GM19239 (cell line): ENCODE measurements around the gene STARD4.

Experiments used
- DNase-seq: peaks from one replicate; pipeline ENCODE4 v3.0.0; 2011; ENCODE audit warnings: low spot score; ENCODE audit not compliant: insufficient read length
- FAIRE-seq: peaks from 2 replicates; lab custom pipeline; 2011; peaks lifted over from hg19 to GRCh38; lab: Jason Lieb, UNC

The STARD4 gene

DNA sequence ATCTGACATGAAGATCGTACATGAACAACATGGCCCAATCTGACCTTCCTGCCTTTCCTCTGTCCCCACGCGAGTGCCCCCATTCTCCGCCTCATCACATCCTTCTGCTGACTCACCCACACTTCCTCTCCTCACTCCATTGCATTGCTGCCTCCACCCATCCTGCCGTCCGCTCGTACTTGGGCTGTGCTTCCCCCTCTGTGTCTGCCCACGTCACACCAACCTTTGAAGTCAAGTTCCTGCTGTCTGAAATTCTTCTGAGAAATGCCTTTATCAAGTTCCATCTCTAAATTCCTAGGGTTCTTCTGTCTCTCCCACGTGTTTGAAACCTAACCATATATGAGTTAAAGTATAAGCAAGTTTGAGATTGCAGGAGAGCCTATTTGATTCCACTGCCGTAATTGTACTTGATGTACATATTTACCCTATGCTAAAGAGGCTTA is 18.0 kb upstream of the STARD4 start:
- peak; percentile 16 for DNase-seq
- FAIRE-seq = peak; percentile 94

DNA sequence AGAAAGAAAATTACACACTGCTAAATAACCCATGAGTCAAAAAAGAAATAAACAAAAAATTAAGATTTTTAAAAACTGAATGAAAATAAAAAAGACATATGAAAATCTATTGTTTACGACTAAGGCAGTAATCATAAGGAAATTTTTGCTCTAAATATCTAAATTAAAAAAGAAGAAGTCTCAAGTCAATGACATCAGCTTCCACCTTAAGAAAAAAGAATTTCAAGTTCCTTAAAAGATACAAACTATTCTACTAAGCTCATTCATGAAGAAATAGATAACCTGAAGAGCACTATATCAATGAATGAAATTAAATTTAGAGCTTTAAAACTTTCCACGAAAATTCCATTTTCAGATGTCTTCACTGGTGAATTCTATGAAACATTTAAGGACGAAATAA is 15.7 kb upstream of the STARD4 start:
- DNase-seq = no peak
- FAIRE-seq = no peak

DNA sequence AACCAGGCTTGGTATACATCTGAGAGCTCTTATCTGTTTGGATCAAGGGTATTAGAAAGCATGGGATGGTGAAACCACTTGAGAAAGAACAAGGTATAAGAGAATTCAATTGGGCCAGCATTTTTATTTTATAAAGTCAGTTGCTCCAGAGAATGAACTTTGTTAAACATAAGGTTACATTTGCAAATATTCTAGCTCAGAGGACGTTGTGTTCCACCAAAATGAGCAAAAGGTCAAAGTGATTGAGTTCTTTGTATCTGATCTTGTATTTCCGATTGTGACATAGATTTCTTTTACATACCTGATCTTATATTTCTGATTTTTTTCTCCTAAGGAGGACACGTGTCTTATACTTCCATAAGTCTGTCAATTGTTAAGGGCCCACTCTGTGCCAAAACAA is 8.6 kb upstream of the STARD4 start:
- FAIRE-seq (no peak), DNase-seq (no peak)

DNA sequence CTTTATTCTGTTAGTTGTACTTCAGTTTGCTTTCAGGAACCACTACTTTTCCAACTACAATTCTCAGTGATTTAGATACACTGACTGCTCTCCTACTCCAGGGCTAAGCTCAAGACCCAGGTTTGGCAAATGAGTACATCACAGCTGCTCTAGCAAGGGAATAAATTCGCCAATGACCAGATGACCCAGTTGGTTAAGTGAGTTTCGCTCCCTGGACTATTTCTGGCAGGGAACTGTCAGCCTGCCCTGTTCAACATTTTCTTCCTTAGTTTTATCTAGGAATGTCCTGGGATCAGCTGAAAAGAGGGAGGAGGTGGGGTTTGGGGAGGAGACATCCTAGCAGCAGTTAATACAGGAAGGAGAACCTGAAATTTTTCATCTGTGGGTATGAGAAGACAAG is 6.4 kb upstream of the STARD4 start:
- no peak for DNase-seq
- no peak for FAIRE-seq

DNA sequence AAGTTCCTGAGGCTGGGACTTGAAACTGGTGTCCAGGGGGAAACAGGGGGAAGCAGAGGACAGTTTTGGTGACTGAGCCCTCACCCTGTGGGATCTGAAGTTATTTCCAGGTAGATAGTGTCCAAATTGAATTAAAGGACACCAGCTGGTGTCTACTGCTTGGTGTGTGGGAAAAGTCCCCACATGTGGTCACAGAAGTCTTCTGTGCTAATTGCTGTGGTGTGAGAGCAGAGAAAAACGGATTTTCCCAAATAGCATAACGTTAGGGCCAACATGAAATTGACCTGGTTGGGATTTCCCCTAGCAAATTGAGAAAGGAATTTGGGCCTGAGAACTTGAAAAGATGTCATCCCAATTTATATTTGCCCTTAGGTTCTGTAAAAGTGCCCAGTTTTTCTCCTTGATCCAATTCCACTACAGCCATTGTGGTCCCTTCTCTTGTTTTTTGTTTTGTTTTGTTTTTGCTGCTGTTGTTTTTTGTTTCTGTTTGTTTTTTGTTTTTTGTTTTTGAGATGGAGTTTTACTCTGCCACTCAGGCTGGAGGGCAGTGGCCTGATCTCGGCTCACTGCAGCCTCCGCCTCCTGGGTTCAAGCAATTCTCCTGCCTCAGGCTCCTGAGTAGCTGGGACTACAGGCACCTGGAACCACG is 5.6 kb upstream of the STARD4 start:
- FAIRE-seq (no peak), DNase-seq (no peak)

DNA sequence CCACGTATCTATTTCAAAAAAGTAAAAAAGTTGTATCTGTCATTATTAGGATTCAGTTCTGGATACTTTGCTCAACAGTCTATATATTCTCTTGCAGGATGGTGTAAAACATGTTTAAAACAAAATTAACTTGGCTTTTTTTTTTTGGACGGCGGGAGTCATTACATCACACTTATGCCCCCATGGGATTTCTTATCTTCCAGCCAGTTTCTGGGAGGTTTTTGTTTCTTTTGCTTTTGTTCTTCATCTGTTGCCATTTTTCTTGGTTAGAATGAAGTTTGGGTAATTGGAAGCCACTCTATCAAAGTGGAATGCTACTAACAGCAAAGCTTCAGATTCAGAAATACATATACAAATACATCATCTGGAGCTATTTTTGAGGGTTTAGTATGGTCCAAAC is 1.8 kb upstream of the STARD4 start:
- FAIRE-seq (no peak), DNase-seq (no peak)

DNA sequence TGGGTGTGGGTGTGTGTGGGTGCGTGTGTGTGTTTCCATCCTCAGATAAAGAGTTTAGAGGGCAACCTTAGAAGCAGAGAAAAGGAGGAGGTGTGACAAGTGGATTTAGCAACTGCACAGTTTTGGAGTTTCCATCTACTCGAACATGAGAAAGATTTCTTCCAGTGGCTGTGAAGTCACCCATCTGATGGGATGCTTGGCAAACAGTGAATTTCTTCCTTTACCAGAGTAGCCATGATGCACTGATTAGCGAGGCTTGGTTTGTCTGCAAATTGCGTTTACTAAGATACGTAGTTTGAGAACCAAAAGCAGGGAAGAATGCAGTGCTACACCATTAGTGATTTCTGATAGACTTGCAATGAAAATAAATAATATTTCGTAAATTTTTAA is 791 bp upstream of the STARD4 start:
- DNase-seq (no peak), FAIRE-seq (no peak)

DNA sequence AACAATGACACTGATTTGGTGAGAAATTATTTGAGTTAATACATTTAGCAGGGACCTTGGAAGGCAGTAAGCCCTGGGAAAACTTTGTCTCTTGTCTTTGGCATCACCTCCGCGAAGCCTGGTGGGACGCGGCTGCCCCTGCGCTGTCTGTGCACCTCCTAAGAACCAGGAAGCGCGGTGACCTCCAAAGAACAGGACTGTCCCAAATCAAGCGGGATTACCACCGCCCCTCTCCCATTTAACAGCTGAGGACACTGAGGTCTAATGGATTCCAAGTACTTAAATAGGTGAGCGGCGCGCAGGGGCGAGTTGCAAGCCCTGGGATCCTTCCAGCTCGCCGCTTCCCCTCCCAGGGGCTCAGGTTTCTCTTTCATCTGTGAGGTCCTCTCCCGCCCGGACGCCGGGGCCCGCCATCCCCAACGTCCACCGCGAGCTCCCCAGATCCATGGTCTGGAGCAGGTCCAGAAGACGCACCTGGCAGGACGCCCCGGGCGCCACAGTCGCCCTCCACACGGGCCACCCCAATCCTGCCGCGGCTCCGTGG is 432 bp downstream of the STARD4 start:
- no peak for DNase-seq

DNA sequence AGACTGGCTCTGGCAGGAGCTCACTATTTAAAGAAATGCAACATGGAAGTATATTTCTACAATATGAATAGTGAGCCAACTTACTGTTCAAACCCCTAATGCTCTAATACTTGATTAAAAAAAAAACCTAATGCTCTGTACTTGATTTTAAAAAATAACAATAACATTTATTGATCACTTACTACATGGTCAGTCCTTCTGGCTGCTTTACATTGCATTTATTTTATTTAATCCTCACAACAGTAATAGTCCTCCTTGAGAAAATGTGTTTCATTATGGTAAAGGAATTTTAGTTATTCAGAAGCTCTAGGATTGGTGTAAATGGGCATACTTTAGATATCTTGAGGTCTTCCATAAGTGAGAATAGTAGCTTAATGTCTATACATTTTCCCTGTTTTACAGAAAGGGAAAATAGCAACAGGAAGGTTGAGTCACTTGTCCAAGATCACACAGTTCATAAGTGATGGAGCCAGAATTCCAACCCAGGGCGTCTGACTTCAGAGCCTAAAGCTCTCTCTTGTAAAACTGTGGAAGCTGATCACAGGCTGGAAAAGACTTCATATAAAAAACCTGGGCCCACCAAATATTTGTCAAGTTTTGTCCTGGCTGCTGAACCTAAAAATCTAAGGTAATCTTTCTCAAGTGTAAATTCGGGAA is 1.0 kb downstream of the STARD4 start:
- FAIRE-seq (no peak), DNase-seq (no peak)

More for the DNA sequence above, 432 bp downstream of the STARD4 start:
- peak; percentile 81 for FAIRE-seq

DNA sequence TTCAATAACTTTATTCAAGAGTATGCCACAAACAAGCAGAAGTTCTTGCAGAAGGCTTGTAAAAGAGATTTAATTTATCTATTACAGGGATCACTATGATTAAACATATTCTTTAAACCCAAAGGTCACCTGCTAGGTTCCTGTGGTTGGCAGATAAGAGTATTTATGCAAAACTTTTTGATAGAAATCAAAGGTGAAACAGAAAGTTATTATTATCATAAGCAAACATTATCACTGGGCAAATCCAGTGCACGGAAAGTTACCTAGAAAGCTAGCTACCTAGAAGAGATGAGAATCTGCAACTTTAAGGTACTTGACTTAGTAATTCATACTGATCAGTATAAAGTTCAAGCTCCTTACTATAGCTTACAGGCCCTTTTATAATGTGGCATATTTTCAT is 3.2 kb downstream of the STARD4 start:
- FAIRE-seq = no peak

DNA sequence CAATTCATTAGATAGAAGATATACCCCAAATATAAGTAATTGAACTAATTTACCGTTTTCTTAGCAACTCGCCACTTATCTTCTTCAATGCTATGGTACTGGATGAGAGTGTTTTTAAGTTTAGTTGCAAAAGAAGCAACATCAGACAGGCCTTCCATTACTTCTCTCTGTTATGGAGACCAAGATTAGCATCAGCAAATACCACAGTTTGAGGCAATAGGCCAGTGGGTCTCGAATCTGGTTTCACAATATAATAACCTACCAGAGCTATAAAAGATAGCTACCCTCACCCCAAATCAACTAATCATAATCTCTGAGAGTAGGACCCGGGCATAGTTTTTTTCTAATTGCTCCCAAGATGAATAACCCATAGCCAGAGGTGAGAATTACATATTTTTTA is 5.1 kb downstream of the STARD4 start:
- DNase-seq (no peak), FAIRE-seq (no peak)

More for the DNA sequence above, 3.2 kb downstream of the STARD4 start:
- DNase-seq = no peak

DNA sequence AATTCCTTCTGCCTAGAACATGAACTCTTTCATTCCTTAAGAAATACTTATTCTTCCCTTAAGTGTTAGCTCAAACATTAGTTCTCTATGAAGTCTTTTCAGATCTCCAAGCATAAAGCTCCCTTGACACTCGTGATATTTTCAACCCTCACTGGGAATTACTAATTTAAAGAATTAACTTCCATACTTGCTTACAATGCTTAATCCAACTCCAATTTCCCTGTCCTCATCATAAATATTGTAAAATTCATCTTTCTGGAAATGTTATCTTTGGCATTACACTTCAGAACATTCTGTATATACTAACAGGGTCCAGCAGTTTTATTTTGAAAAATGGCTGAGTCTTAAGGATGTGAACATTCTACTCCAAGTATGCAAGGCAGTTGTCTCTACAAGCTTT is 7.2 kb downstream of the STARD4 start:
- peak; percentile 64 for FAIRE-seq
- DNase-seq = no peak

DNA sequence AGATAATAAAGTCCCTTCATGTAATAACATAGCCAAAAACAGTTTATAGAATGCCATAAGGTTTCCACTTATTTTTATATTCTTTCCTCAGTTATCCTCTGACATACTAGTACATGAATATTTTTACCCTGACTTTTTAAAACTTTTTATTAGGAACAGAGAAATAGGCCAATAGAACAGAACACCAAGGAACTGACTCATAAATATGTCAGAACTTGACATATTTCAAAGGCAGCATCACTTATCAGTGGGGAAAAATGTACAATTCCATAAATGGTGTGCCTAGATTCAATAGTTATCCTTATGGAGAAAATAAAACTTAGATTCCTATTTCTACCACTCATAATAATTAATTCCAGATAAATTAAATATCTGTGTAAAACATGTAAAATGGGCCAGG is 9.4 kb downstream of the STARD4 start:
- DNase-seq (no peak), FAIRE-seq (no peak)

DNA sequence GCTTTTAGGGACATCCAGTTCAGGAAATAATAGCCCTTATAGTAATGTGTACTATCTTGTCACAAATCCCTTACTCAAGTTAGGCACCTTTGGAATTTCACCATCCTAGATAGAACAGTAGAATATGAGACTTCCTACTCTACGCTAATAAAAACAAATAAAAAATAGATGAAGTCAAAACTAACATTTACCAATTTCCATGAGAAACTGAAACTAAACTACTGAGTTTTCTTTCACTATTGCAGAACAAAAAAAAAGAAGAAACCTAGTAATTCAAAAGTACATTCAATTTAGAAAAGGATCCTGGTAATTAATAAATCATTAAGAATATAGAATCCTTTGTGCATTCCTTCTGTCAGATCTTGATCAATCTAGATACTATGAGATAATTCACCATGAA is 14.0 kb downstream of the STARD4 start:
- DNase-seq (no peak), FAIRE-seq (peak; percentile 82)

DNA sequence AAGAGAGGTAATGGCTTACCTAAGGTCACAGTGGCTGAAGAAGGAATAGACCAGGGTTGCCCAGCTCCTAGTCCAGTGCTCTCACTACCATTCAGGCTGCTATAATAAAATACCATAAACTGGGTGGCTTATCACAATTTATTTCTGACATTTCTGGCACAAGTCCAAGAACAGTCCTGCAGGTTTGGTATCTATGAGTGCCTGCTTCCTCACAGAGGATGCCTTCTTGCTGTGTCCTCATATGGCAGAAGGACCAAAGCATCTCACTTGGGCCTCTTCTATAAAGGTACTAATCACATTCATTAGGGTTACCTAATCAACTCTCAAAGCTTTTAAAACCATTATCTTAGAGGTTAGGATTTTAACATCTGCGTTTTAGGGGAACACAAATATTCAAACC is 17.2 kb downstream of the STARD4 start:
- FAIRE-seq (no peak), DNase-seq (no peak)

DNA sequence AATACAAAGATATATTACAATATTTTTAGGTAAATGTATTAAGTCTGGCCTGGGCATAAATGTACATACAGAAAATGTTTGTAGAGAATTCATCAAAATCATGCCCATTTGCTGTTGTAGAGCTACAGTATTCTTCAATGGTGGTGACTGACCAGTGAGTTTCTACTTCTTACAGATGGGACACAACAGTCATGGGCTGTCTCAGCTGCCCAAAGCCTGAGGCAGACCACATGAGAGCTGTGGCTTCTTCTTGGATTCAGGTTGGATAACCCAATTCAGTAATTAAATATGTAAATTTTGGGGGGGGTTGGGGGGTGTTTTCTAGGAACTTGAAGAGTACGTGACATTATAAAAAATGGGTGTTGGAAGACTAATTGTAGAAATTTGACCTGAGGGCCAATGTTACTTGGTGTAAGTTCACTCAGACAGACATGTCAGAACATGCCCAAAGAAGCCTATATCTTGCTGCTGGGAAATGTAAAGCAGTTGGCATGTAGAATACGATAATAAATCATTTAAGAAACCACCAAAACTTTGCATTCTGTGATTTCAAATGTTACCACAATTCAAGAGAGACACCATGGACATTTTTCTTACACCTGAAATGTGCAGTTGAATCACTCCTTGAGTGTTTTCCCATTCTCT is 17.9 kb downstream of the STARD4 start:
- FAIRE-seq (peak; percentile 73), DNase-seq (no peak)

DNA sequence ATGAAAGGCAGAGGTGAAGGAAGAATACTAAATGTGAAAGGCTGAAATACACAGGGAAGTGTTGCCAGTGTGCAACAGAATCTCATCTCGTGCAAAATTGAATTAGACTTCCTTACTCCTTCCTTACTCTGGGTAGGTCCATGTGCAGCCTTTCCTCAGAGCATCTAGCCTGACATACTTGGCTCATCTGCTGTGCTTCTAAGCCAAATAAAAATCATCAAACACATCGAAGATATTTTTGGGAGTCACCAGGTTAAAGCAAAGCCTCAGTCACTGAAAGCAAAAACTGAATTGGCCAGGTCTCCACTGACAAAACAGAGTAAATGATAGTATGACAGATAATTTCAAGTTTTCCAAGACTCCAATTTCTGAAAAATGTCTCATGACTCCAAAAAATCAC is 19.3 kb downstream of the STARD4 start:
- DNase-seq (no peak), FAIRE-seq (no peak)

DNA sequence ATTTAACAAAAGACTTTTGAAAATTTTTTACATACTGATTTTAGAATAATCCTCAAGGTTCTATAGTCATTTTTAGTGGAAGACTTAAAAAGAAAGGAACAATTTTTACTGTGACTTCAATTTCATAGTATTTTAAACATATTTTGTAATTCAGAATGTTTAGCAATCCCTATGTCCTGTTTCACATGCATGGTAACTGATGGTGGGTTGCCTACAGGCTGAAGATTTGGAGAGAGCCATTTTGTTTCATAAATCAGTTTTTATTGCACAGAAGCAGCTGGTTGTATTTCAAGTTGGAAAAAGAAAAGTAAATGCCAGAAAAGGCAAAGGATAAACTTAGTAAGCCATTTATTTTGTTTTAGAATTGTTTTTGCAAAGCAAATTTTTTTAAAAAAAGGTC is 24.0 kb downstream of the STARD4 start:
- no peak for DNase-seq
- FAIRE-seq = no peak

DNA sequence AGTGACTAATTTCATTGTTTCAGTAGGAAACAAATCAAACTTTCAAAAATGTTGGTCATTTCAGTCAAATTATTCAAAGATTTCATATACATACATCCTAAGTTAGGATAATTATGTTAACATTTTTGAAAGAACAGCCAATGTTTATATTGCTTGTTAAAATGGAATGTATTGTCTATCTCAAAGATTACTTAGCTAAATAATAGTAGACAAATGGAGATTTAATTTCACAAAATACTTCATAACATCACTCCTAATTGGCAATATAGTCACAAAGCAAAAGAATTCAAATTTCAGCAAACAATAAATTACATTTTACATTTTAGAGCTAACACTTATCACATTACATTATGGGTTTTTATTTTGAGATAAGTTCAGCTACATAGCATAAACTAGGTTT is 25.4 kb downstream of the STARD4 start:
- DNase-seq = no peak
- FAIRE-seq = peak; percentile 18

DNA sequence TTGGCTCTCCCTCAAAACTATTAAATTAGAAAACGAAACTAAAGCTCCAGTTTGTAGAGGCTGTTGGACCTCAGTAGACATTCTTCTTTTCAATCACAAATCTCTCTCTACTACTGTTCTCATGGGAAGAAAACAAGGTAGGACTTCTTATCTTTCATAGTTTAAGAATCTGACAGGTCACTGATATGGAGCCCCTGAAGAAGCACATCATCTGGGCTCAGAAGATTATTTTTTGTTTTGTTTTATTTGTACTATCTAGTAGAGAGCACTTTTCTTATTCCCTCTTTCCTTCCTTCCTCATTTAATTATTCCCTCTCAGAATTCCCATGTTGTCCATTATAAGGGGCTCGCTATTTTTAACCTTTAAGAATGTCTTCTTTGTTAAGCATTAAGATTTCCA is 26.3 kb downstream of the STARD4 start:
- FAIRE-seq (peak; percentile 26), DNase-seq (no peak)

DNA sequence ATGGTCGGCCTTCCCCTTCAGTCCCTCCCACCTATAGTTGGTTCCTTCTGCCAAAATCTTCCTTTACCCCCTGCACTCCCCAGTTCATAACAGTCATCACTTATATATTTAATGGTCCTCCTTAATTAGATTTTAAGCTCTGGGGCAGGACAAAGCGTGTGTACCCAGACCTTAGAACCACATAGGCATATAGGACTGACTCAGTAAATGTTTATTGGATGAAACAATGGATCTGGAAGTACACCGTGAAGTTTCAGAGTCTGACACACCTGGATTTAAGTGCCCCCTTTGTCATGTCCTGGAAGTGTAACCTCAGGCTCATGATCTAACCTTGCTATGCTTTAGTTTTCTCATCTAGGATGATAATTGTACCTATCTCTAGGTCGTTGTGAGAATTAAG is 32.0 kb downstream of the STARD4 start:
- DNase-seq = no peak
- FAIRE-seq = no peak
